ENCODE results near the gene BICC1. TPM values are rescaled to one million over a fixed set of nuclear protein-coding genes. Genes with fewer than 3 reads are reported as not detected.
A peak's percentile ranks its signal among the peaks of the same experiment; 100 is the strongest.

BICC1 gene
- total and polyA plus RNA-seq, 2 of the 4 experiments (the other 2 are of a cell fraction) = 5.7 to 42.5 TPM

DNA sequence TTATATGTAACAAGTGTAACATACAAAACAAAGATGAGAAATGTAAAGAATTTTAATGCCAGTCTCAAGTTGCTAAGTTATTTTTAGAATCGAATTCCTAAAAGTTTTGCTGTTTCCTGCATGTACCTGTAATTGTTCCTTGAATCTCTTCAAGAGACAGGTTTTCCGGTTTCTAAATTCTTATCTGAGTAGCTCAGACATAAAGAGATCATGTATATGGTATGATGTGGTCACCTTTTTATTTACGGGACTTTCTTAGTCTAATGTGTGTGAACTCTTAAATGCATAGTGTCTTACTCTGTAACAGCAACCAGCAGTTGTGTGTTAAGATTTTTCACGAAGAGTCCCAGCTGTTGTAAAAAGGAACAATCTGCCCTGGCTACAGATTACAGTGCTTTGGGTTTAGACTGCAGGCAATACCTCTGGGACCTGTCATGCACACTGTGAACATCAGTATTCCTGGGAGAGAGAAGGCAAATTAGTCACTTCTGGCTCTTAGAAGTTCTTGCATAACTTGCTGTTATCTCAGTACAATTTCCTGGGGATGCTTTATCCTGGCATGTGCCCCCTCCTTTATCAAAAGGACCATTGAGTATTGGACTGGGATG, 263.4 kb downstream of the BICC1 start:
- Histone ChIP-seq H3K27ac (ENCODE audit: insufficient read depth, low read length) (no peak overlapping the region), H3K14ac (replicated peaks; ENCODE audit: low read depth, low read length) (no peak overlapping the region), H4K8ac (ENCODE audit: low read depth in 2 of 2, low read length in 2 of 2) (no peak overlapping the region), H2BK120ac (ENCODE audit: low read depth, low read length) (no peak overlapping the region), H3K9me1 (ENCODE audit: insufficient read depth, low read length) (peaks cover 9% of the 10 kb centered on the region; the same call in 1 of the 2 replicates), H3K56ac (ENCODE audit: extremely low read depth, insufficient read depth, low read length) (no peak overlapping the region), H2BK15ac (ENCODE audit: low read depth, low read length) (no peak overlapping the region; the same call in 2 of the 3 replicates), H3K4me3 (ENCODE audit: insufficient read depth, low read depth, low read length) (no peak overlapping the region), H2BK5ac (ENCODE audit: low read depth, low read length, poor library complexity, severe bottlenecking) (no peak overlapping the region), H2AK5ac (ENCODE audit: low read depth, low read length) (no peak overlapping the region), H3K4ac (ENCODE audit: low read depth, low read length) (no peak overlapping the region), H3K4me2 (ENCODE audit: low read depth, low read length) (peak overlapping the region; percentile 38), H3K9ac (ENCODE audit: low read depth, low read length) (no peak overlapping the region), H4K91ac (ENCODE audit: insufficient read depth, low read depth, low read length) (0 out of 2 replicates have a peak overlapping the region, but pooled peaks have one; percentile 8), H2BK20ac (ENCODE audit: low read depth, low read length) (no peak overlapping the region), H3K9me3 (ENCODE audit: control insufficient read depth, insufficient read depth, low read length) (no peaks in the 10 kb centered on the region), H3K27me3 (ENCODE audit: control insufficient read depth, insufficient read depth, low read length) (no peaks in the 10 kb centered on the region), H2AK9ac (replicated peaks; ENCODE audit: low read depth, low read length, poor library complexity) (peak overlapping the region; percentile 62), H4K5ac (ENCODE audit: low read depth, low read length) (no peak overlapping the region), H3K23ac (ENCODE audit: low read depth, low read length) (no peak overlapping the region), H3K18ac (ENCODE audit: low read depth, low read length) (no peak overlapping the region), H2AFZ (replicated peaks; ENCODE audit: low read length, poor library complexity) (no peak overlapping the region), H3K4me1 (ENCODE audit: control insufficient read depth, insufficient read depth, low read length) (peaks cover 10% of the 10 kb centered on the region), H4K20me1 (ENCODE audit: insufficient read depth, low read length) (peaks cover 5% of the 10 kb centered on the region; the same call in 1 of the 2 replicates), H3K79me1 (ENCODE audit: low read depth in 1 of 2, low read length in 2 of 2) (peaks cover 0 to 4% of the 10 kb centered on the region in 2 experiments; a peak in 2 of 4 replicates), H3K36me3 (ENCODE audit: control insufficient read depth, insufficient read depth, low read length) (no peaks in the 10 kb centered on the region)
- in situ Hi-C loops (cut with MboI; ENCODE audit: low sequenced_read_pairs) = loop anchor here (25.0 kb wide), 1 partner anchor 786 kb away; no protein-coding TSS in a partner anchor
- peak; percentile 94 for TF ChIP-seq RFX5 (IDR thresholded peaks at IDR 0.05; ENCODE audit: low read depth, low read length)
- no peak for TF ChIP-seq MAFK (IDR thresholded peaks at IDR 0.05; ENCODE audit: low read depth, low read length)
- peak; percentile 58 for TF ChIP-seq RCOR1 (IDR thresholded peaks at IDR 0.05; ENCODE audit: insufficient replicate concordance, low read length)
- TF ChIP-seq CTCF (conservative IDR thresholded peaks at IDR 0.05; ENCODE audit: low read depth, low read length) = no peak
- peak; percentile 5; the same call in 1 of the 2 replicates for TF ChIP-seq BHLHE40 (IDR thresholded peaks at IDR 0.05; ENCODE audit: low read depth, low read length)
- 0 out of 2 replicates have a peak, but pooled peaks have one; percentile 26 for TF ChIP-seq FOS (IDR thresholded peaks at IDR 0.05; ENCODE audit: low read depth, low read length)
- peak; percentile 91 for TF ChIP-seq CEBPB (IDR thresholded peaks at IDR 0.05; ENCODE audit: low read depth, low read length)
- peak; percentile 21 for TF ChIP-seq RAD21 (IDR thresholded peaks at IDR 0.05; ENCODE audit: low read length)
- ATAC-seq (ENCODE audit: low read depth) = peak; percentile 87
- POLR2A ChIA-PET (ENCODE audit: unreplicated experiment) = no interaction called here
- dilution Hi-C loops (cut with HindIII; ENCODE audit: low sequenced_read_pairs, unreplicated experiment) = no loop called here
- CTCF ChIA-PET = interaction anchor here (0.6 kb wide), 1 partner anchor 72 kb away, joined by 6 read pairs; no protein-coding TSS in a partner anchor
- no CpG with 5 or more reads among the region's 4 CpGs for WGBS, 2 experiments (ENCODE audit: extremely low coverage in 2 of 2, insufficient read length in 1 of 2)
- no TSS peak for BruUV-seq (replicated peaks)
- intact Hi-C loops (cut with micrococcal nuclease) = loop anchor here (5.0 kb wide), 1 partner anchor 244 kb away; no protein-coding TSS in a partner anchor
- peak; percentile 86 for DNase-seq

Measured in IMR-90 (cell line).